Ovary (tissue), 9 donors: ENCODE results near the gene SLC39A2. TPM values are rescaled to one million over a fixed set of nuclear protein-coding genes. Genes with fewer than 3 reads are reported as not detected.
A peak's percentile ranks its signal among the peaks of the same experiment; 100 is the strongest.

ENCODE experiments used
- DNase-seq, 5 donors: peaks; one replicate each; pipeline ENCODE4 v3.0.0-alpha.2; 2019 to 2020
- H3K27ac ChIP-seq, 2 donors: fragments of 200-600 bp; one replicate each; pipeline versions ENCODE4 v1.5.1 to v1.8.0; 2019 to 2022
- H3K27me3 ChIP-seq: fragments of 200-600 bp; one replicate; pipeline ENCODE4 v1.8.0; 2022
- H3K36me3 ChIP-seq: fragments of 200-600 bp; sonication (generic); one replicate; pipeline ENCODE4 v1.5.1; 2019
- H3K4me1 ChIP-seq: one replicate; pipeline ENCODE4 v1.8.1; 2013; ENCODE audit warnings: mild to moderate bottlenecking, moderate library complexity; ENCODE audit not compliant: insufficient read depth
- H3K4me3 ChIP-seq: fragments of 200-600 bp; sonication (generic); one replicate; pipeline ENCODE4 v1.5.1; 2017
- H3K9me3 ChIP-seq, 2 donors: fragments of 200-600 bp in 1 of 2; sonication (generic) in 1 of 2; one replicate each; pipeline versions ENCODE4 v1.5.1 to v1.8.1; 2013 to 2019; ENCODE audit warnings: mild to moderate bottlenecking in 1 of 2, moderate library complexity in 1 of 2
- CTCF ChIP-seq, 3 donors: fragments of 450-650 bp in 2 of 3; fragments of 200-600 bp in 1 of 3; IDR thresholded peaks; one replicate each; pipeline versions ENCODE4 v1.5.1 to v1.8.0; 2016 to 2022; ENCODE audit warnings: antibody characterized with exemption in 3 of 3, mild to moderate bottlenecking in 1 of 3
- EP300 ChIP-seq: sonication (generic); formaldehyde crosslinking; IDR thresholded peaks from one replicate; pipeline ENCODE4 v1.6.1; 2017; ENCODE audit warnings: antibody characterized with exemption
- POLR2A ChIP-seq: fragments of 450-650 bp; IDR thresholded peaks from one replicate; pipeline ENCODE4 v1.6.1; 2017; ENCODE audit warnings: antibody characterized with exemption, mild to moderate bottlenecking, moderate library complexity
- WGBS, 3 donors: extraction: QIAGEN DNeasy Blood & Tissue Kit in 1 of 3; methylation state at CpG; one replicate each; pipeline versions ENCODE4 v1.1.5 to v1.1.7; 2013 to 2017; 5-methylcytosine and 5-hydroxymethylcytosine counted together
- intact Hi-C, 4 donors: fragments of 100-400 bp; cut with DNase I; formaldehyde crosslinking; loops; one replicate each; pipeline versions ENCODE4 v1.11.0 to v1.15.1; 2022 to 2023
- polyA plus RNA-seq, 2 donors: library from polyadenylated mRNA; stranded (reverse); fragments of 200-250 nt in 1 of 2; fragments of 350-450 nt in 1 of 2; fragmentation: Illumina TruSeq in 1 of 2; extraction: RNeasy Lipid Tissue Mini Kit (QIAGEN cat#74804) in 1 of 2; gene quantifications; one replicate each; pipeline ENCODE4 v1.2.3, GENCODE V29; 2013 to 2014
- total RNA-seq, 7 donors: library from RNA; depleted of rRNA in 2 of 7; stranded (reverse); fragments of >200 nt in 2 of 7; fragmentation: NEBNext Ultra II Directional in 3 of 7; extraction: Animal tissue kit (Norgen Biotek cat#: 25700) in 3 of 7; gene quantifications; one replicate each; pipeline versions ENCODE4 v1.1.0 to v1.2.4, GENCODE V29; 2016 to 2023
- donor health status: DM: no; HTN: no; CAD: no; lungs with moderate emphysema.
- donor health status: DM: no; HTN: no; CAD: no.
- donor health status: Bipolar disorder and iron deficiency.
- donor health status: DM: yes; HTN: yes; CAD: no.
- donor health status: DM: no; HTN: no; CAD: no.
- donor health status: DM: yes; HTN: yes; CAD: no.

Gene SLC39A2
- total and polyA plus RNA-seq, 9 donors: 0.28 to 0.30 TPM; not detected in 7

GRCh38 chr14:21036751-21037150, 37.7 kb downstream of the SLC39A2 start:
- Histone ChIP-seq H3K4me3 (no peak overlapping the region), H3K4me1 (peaks cover 24% of the 10 kb centered on the region), H3K27ac (no peak overlapping the region), H3K36me3 (no peaks in the 10 kb centered on the region), H3K9me3 (no peaks in the 10 kb centered on the region), H3K27me3 (no peaks in the 10 kb centered on the region)
- no peak for TF ChIP-seq POLR2A
- TF ChIP-seq CTCF (IDR thresholded peaks at IDR 0.05): no peak
- no peak for DNase-seq
- intact Hi-C loops: no loop called here
- WGBS, 3 donors: 95 to 98% (median 95%) methylated on average over 7 of the region's 7 CpGs

DNA sequence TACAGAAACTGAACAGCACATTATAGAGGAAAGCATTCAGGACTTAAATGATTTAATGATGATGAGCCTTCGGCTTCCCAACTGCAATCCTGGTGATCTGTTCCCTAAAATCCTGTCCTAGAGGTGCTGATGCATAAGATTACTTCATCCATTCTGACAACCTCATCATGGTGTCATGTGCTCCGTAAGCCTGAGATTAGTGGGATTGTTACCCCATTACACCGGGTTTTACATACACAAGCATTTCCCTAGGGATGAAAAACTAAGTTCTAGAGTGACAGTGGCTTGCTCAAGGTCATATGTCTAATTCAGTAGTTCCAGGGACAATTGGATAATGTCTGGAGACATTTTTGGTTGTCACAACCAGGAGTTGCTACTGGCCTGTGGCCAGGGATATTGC, 38.1 kb downstream of the SLC39A2 start:
- Histone ChIP-seq H3K36me3 (no peaks in the 10 kb centered on the region), H3K9me3 (no peaks in the 10 kb centered on the region), H3K4me3 (no peak overlapping the region), H3K27ac (no peak overlapping the region), H3K4me1 (peaks cover 23% of the 10 kb centered on the region), H3K27me3 (no peaks in the 10 kb centered on the region)
- 79 to 86% (median 81%) methylated on average over 3 of the region's 3 CpGs for WGBS, 3 donors
- intact Hi-C loops: no loop called here
- no peak for TF ChIP-seq POLR2A
- TF ChIP-seq EP300: no peak
- DNase-seq: no peak

DNA sequence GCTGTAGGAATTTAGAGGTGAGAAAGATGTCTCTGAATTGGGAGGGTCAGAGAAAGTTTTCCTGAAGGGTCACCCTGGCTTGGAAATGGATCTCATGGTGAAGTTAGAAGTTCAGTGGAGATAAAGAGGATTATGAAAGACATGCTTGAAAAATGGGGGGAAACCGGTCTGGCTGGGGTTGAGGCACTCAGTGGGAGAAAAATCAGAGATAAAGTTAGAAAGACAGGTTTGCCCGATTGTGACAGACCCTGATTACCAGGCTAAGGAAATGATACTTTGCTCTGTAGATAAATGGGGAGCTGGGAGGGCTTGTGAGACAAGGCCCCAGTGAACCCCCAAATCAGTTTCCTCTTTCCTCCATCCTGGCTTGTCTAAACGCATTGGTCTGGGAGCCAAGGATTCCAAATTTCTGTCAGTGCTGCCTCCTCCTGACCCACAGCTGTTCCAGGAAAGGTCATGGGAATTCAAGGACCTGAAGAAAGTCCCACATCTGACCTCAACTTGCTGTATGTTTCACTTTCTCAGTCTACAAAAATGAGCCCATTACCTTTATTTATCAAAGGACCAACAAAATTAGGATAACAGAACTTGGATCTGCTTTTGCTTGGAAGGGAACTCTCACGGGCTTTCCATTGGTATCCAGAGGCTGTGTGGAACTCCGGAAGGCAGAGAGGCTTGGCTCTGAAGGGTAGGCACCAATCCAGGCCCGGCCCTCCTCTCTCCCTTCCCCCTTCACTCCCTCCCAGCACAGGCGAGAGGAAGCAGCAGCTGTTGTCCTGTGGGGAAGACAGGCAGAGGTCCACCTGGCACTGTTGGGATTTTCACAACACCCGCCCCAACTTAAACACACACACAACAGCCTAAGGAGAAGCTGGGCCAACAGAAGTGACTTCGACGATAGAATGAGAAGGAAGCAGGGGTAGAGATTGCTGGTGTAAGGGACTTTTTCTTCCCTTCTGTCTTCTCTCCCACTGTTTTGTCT, 39.6 kb downstream of the SLC39A2 start:
- Histone ChIP-seq H3K9me3 (no peaks in the 10 kb centered on the region), H3K27me3 (no peaks in the 10 kb centered on the region), H3K4me3 (no peak overlapping the region), H3K36me3 (no peaks in the 10 kb centered on the region), H3K27ac (peak overlapping the region; percentile 25 to 55), H3K4me1 (peaks cover 19% of the 10 kb centered on the region)
- intact Hi-C loops: loop anchor here in 2 of 4 donors (2.0 kb wide), 2 partner anchors 16 to 24 kb away; no protein-coding TSS in a partner anchor
- TF ChIP-seq POLR2A: no peak
- no peak for TF ChIP-seq CTCF (IDR thresholded peaks at IDR 0.05)
- no peak for TF ChIP-seq EP300
- DNase-seq: peak; percentile 88 to 93 (median 91)
- WGBS, 3 donors: 4 to 6% (median 5%) methylated on average over 10 of the region's 10 CpGs

DNA sequence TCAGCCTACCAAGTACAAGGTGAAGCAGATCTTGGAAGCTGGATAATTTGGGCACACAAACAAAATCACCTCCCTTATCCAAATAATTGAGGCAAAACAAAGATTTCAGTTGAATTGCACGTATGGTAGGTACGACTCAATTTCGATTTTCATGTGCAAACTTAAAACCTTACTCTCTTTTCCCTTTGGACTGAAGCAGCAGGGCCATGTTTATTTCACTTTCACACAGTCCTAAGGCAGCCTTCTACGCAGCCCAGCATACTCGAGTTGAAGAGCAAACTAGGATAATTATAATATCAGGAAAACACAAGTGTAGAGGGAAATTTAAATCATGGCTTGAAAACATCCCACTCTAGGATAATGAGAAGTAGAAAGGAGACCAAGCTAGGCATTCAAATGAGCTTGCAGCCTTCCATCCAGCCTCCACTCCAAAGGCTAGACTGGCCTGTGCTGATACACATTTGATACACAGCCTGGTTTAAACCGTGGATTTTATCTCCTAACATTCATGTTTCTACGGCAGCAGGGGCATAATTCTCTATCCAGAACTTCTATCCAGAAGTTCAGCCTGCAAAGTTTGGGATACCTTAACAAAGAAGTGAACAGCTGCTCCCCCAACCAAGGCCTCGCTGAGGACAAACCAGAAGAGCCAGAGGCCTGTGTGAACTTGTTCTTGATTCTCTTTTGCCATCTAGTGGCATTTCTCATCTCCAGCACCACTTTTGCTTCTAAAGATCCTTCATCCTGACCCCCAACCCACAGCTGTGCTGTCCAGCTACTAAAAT, 40.7 kb downstream of the SLC39A2 start:
- DNase-seq: peak; percentile 59 to 70 (median 62)
- WGBS, 3 donors: 17 to 25% (median 21%) methylated on average over 8 of the region's 8 CpGs
- H3K27ac ChIP-seq: peak overlapping the region; percentile 27 to 55
- H3K4me1 ChIP-seq: peaks cover 13% of the 10 kb centered on the region
- H3K9me3 ChIP-seq: no peaks in the 10 kb centered on the region
- H3K36me3 ChIP-seq: no peaks in the 10 kb centered on the region
- no peaks in the 10 kb centered on the region for H3K27me3 ChIP-seq
- peak; percentile 38 to 83 (median 76) for TF ChIP-seq CTCF (IDR thresholded peaks at IDR 0.05)
- TF ChIP-seq EP300: no peak
- intact Hi-C loops: loop anchor here (1.0 to 10.0 kb wide), 4 partner anchors 17 to 45 kb away; partner anchors contain the start of gene SLC39A2 (in 1 of the 4)
- H3K4me3 ChIP-seq: no peak overlapping the region
